ENCODE measurements around the gene MS4A14.

DNA sequence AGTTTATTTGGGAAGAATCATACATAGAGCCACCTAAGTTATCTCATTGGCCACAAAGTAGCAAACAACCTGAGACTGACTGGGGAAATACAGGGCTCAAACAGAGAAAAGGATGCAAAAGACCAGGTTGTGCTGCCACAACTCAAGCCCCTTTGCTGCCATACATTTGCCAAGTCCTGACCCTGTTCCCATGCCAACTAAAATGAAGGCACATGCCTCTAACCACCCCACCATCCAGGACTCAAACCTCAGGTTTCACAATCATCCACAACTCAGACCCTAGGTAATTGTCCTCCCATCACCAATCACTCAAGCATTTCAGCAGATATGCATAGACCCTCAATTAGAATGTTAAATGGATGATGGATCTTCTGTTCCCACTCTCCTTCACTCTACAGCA is 58.0 kb downstream of the MS4A14 start:
- TF ChIP-seq EP300 (IDR thresholded peaks at IDR 0.05), result no peak
- TF ChIP-seq, protein P1, sequence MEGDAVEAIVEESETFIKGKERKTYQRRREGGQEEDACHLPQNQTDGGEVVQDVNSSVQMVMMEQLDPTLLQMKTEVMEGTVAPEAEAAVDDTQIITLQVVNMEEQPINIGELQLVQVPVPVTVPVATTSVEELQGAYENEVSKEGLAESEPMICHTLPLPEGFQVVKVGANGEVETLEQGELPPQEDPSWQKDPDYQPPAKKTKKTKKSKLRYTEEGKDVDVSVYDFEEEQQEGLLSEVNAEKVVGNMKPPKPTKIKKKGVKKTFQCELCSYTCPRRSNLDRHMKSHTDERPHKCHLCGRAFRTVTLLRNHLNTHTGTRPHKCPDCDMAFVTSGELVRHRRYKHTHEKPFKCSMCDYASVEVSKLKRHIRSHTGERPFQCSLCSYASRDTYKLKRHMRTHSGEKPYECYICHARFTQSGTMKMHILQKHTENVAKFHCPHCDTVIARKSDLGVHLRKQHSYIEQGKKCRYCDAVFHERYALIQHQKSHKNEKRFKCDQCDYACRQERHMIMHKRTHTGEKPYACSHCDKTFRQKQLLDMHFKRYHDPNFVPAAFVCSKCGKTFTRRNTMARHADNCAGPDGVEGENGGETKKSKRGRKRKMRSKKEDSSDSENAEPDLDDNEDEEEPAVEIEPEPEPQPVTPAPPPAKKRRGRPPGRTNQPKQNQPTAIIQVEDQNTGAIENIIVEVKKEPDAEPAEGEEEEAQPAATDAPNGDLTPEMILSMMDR (IDR thresholded peaks at IDR 0.05), result no peak
